ENCODE data around the gene SLX4IP. TPM values are rescaled to one million over a fixed set of nuclear protein-coding genes. Genes with fewer than 3 reads are reported as not detected.
"Not testable (repeated sequence)": the region's sequence is repeated elsewhere in the genome, so short reads cannot be mapped to it uniquely, and the experiment has no call there.

SLX4IP gene
- total RNA-seq, 2 donors from 2014 or later: 4.0 to 4.6 TPM

DNA sequence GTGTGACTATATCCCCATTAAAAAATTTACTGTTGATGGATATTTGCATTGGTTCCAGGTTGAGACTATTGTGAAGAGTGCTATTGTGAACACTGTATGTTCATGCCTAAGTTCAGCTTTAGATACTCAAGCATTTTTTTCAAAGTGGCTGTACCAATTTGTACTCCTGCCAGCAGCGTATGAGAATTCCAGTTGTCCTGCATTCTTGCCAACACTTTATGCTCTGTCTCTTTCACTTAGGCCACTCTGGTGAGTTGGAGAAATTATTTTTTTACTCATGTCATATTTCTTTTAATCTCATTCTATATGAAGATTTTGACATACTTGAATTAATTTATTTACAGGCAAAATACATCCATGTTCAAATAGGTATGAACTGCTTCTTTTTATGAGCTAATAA, 162.5 kb downstream of the SLX4IP start:
- no peaks in the 10 kb centered on the region for H3K27me3 Mint-ChIP-seq
- H3K9me3 ChIP-seq (ENCODE audit: control insufficient read depth, low read length, poor library complexity, severe bottlenecking): no peaks in the 10 kb centered on the region
- ATAC-seq (no peak), DNase-seq (no peak)
- H3K4me1 Mint-ChIP-seq: peaks cover 2% of the 10 kb centered on the region
- no peak overlapping the region for H3K4me3 Mint-ChIP-seq
- H3K36me3 Mint-ChIP-seq (ENCODE audit: low read depth): peaks cover 8% of the 10 kb centered on the region
- H3K27ac Mint-ChIP-seq: no peak overlapping the region

DNA sequence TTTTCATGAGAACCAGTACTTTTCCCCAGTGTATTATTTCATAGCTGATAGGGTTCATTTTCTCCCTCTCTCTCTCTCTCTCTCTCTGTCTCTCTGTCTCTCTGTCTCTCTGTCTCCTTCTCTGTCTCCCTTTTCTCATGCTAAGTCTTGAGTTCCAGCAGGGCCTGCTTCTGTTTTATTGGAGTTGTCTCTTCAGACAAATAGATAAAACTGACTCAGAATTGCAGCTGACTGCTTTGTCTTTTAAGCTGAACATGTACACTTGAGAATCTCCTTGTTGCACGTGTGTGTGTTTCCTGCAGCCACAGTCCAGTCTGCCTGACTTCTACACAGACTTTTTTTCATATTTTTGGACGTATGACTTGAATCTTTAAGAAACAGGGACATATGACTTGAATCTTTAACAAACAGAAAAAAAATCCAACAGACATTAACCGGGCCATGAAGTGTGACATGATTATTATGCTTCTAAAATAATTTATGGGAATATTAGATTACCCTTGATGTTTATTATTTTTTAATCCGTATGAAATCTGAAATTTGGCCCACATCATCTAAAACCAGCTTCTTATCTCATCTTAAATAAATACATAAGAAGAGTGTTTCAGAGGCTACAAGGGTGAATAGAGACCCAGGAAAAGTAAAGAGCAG, 167.2 kb downstream of the SLX4IP start:
- peaks cover 12% of the 10 kb centered on the region for H3K36me3 Mint-ChIP-seq (ENCODE audit: low read depth)
- no peak overlapping the region for H3K27ac Mint-ChIP-seq
- no peaks in the 10 kb centered on the region for H3K9me3 ChIP-seq (ENCODE audit: control insufficient read depth, low read length, poor library complexity, severe bottlenecking)
- no peak overlapping the region for H3K4me3 Mint-ChIP-seq
- DNase-seq: no peak
- ATAC-seq: no peak
- H3K4me1 Mint-ChIP-seq: no peaks in the 10 kb centered on the region
- no peaks in the 10 kb centered on the region for H3K27me3 Mint-ChIP-seq

DNA sequence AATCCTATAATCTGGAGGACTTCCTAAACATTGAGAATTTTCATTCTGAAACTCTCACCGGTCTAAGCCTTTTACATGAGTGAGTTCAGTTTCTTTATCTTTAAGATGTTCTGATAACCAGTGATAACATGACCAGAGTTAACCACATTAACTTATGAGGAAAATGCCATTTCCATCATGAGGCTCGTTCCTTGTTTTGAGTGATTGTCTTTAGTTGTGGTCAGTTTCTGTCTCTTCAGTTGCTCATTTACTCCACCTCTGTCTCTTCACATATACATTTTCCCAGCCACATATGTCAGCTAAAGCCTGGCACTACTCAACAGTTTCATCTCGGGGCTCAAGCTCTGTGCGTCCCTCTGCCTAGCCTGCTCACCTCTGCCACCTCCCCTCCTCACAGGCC, 168.3 kb downstream of the SLX4IP start:
- no peaks in the 10 kb centered on the region for H3K9me3 ChIP-seq (ENCODE audit: control insufficient read depth, low read length, poor library complexity, severe bottlenecking)
- Mint-ChIP-seq H3K4me3 (no peak overlapping the region), H3K27ac (no peak overlapping the region), H3K4me1 (no peaks in the 10 kb centered on the region), H3K27me3 (no peaks in the 10 kb centered on the region), H3K36me3 (ENCODE audit: low read depth) (peaks cover 12% of the 10 kb centered on the region)
- no peak for ATAC-seq
- no peak for DNase-seq

DNA sequence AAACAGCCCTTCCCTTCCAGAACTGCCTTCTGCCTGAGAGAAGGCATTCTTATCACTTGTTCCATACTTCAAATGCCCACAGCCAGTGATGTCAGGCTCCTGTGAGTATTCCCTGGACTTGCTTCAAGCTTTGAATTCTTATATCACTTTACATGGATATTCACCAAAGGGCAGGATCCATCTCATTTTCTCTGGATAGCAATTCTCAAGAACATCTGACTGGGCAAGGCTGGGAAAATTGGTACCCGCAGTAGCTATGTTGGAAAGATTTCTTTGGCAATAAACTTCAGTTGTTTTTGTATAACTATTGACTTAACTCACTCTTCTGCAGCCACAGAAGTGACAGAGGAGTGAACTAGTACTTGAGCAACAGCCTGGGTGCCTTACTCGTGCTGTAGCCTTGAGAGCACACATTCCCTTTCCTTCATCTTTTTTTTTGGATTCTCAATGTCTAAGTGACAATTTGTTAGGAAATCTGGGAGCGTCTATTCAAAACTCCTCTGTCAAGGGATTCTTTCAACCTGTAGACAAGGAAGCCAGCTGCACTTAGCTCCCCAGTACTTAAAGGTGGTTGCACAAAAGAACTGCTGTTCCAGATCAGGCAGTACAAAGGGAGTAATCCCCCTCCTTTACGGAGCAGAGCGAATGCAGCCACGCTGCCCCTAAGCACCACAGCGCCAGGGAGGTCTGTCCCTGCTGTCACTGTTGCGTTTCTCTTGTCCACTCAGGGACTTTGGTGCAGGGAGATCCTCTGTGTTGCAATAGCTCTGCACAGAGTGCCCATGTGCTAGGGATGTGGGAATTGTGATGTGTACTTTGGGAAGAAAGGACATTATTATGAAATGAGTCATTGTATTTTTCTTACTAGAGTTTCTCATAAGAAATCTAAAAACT, 169.1 kb downstream of the SLX4IP start:
- ATAC-seq (no peak), DNase-seq (no peak)
- Mint-ChIP-seq H3K27me3 (no peaks in the 10 kb centered on the region), H3K27ac (no peak overlapping the region), H3K4me3 (no peak overlapping the region), H3K36me3 (ENCODE audit: low read depth) (peaks cover 12% of the 10 kb centered on the region), H3K4me1 (no peaks in the 10 kb centered on the region)
- no peaks in the 10 kb centered on the region for H3K9me3 ChIP-seq (ENCODE audit: control insufficient read depth, low read length, poor library complexity, severe bottlenecking)

DNA sequence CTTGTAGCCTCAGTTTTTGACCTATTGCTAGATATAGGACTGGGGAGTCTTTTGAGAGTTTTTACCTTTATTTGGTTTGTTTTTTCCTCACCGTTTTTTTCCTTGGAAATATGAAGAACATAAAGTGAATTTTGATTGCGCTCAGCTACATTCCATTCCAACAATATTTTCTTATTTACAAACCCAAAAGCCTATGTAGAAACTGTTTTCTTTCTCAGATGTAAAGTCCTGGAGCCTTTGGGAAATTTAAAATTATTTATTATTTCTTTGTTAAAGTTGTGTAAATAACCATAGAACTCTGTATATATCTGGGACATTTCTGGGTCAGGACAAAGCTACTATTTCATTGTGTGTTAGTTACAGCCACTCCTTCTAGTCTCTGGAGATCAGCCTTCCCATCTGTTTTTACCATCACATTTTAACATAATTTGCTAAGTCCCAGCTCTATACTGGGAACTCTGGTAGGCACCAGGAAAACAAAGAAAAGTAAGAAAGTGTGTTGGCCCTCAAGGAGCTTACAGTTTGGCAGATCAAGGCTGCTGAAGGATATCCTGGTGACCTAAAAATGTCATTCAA, 169.8 kb downstream of the SLX4IP start:
- H3K4me1 Mint-ChIP-seq: no peaks in the 10 kb centered on the region
- H3K27me3 Mint-ChIP-seq: no peaks in the 10 kb centered on the region
- H3K36me3 Mint-ChIP-seq (ENCODE audit: low read depth): peaks cover 14% of the 10 kb centered on the region
- no peak overlapping the region for H3K4me3 Mint-ChIP-seq
- ATAC-seq (no peak), DNase-seq (no peak)
- H3K27ac Mint-ChIP-seq: no peak overlapping the region
- no peaks in the 10 kb centered on the region for H3K9me3 ChIP-seq (ENCODE audit: control insufficient read depth, low read length, poor library complexity, severe bottlenecking)

DNA sequence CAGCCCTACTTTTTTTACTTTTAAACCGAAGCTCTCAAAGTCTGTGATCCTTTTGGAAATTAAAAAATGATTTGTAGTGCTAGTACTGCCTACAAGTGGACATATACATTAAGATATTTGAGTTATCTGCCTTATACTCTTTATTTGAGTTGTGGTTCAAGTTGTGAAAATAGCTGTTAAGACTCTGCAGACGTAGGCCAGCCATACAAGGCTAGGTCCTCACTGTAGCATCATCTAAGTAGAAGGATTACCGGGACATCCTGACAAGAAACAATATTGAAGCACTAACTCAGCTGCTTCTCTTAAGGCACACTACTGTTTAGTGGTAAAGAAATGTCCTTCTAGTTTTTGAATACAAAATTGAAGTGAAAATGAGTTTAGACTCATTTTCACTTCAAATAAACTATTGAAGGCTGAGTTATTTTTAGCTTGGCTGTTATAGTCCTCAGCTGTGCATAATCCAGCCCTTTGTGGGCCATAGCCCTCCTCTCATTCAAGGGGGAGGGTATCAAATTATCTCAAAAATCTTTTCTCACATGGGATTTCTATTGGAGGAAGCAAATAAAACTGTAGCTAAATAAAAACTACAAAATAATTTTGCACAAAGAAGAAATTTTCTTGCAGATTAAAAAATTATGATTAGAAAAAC, 170.6 kb downstream of the SLX4IP start:
- ATAC-seq: no peak
- Mint-ChIP-seq H3K36me3 (ENCODE audit: low read depth) (peaks cover 14% of the 10 kb centered on the region), H3K27me3 (no peaks in the 10 kb centered on the region), H3K27ac (no peak overlapping the region), H3K4me1 (no peaks in the 10 kb centered on the region), H3K4me3 (no peak overlapping the region)
- no peak for DNase-seq
- H3K9me3 ChIP-seq (ENCODE audit: control insufficient read depth, low read length, poor library complexity, severe bottlenecking): no peaks in the 10 kb centered on the region

DNA sequence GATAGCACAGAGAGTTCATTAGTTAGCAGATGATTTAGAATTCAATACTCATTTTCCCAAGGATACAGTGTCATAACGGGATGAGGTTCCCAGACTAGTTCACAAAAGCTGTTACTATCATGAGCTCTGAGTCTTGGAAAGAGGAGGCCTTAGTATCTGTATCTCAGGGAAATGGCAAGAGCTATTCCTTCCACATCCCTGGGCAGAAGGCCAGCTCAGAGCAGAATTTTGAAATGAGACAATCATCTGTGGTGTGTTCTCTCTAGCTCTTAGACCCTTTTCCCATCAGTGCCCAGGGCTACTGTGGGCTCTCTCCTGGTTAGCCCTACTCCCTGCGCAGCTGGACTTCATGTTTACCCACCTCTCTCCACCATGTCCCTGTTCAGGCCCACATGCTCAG, 174.2 kb downstream of the SLX4IP start:
- H3K4me1 Mint-ChIP-seq: no peaks in the 10 kb centered on the region

DNA sequence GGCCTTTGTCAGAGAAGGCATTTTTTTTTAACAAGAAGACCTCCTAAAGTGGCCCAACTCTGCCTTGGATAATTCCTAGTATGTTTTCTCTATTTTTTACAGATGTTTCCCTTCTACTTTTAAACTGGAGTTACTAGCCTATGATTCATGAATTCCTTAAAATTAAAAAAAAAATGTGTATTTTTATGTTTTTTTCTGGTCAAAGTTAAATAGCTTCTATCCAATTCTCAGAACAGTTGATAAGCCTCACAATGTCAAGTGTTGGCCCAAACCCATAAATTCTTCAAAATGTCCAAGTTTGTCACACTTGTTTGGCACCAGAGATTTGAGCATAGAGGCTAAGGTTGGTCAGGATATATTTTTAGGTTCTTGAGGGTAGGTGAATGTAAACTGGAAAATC, 174.7 kb downstream of the SLX4IP start:
- no peak for ATAC-seq
- H3K36me3 Mint-ChIP-seq (ENCODE audit: low read depth): peaks cover 2% of the 10 kb centered on the region

More for the DNA sequence above, 174.2 kb downstream of the SLX4IP start:
- Mint-ChIP-seq H3K36me3 (ENCODE audit: low read depth) (peaks cover 2% of the 10 kb centered on the region), H3K27me3 (no peaks in the 10 kb centered on the region), H3K27ac (no peak overlapping the region), H3K4me3 (no peak overlapping the region)
- ATAC-seq (no peak), DNase-seq (no peak)
- H3K9me3 ChIP-seq (ENCODE audit: control insufficient read depth, low read length, poor library complexity, severe bottlenecking): no peaks in the 10 kb centered on the region

GRCh38 chr20:10610251-10610650, 175.1 kb downstream of the SLX4IP start:
- H3K27me3 Mint-ChIP-seq: no peaks in the 10 kb centered on the region
- no peak overlapping the region for H3K4me3 Mint-ChIP-seq
- ATAC-seq (no peak), DNase-seq (no peak)
- no peaks in the 10 kb centered on the region for H3K9me3 ChIP-seq (ENCODE audit: control insufficient read depth, low read length, poor library complexity, severe bottlenecking)
- H3K36me3 Mint-ChIP-seq (ENCODE audit: low read depth): peaks cover 3% of the 10 kb centered on the region
- H3K27ac Mint-ChIP-seq: no peak overlapping the region
- no peaks in the 10 kb centered on the region for H3K4me1 Mint-ChIP-seq

More for the DNA sequence above, 174.7 kb downstream of the SLX4IP start:
- no peak for DNase-seq
- no peak overlapping the region for H3K4me3 Mint-ChIP-seq
- no peak overlapping the region for H3K27ac Mint-ChIP-seq
- no peaks in the 10 kb centered on the region for H3K9me3 ChIP-seq (ENCODE audit: control insufficient read depth, low read length, poor library complexity, severe bottlenecking)
- no peaks in the 10 kb centered on the region for H3K27me3 Mint-ChIP-seq
- no peaks in the 10 kb centered on the region for H3K4me1 Mint-ChIP-seq

GRCh38 chr20:10611357-10611756, 176.3 kb downstream of the SLX4IP start:
- no peaks in the 10 kb centered on the region for H3K9me3 ChIP-seq (ENCODE audit: control insufficient read depth, low read length, poor library complexity, severe bottlenecking)
- Mint-ChIP-seq H3K4me1 (no peaks in the 10 kb centered on the region), H3K27me3 (no peaks in the 10 kb centered on the region), H3K27ac (no peak overlapping the region), H3K4me3 (no peak overlapping the region), H3K36me3 (ENCODE audit: low read depth) (peaks cover 5% of the 10 kb centered on the region)
- DNase-seq: no peak
- no peak for ATAC-seq

- not testable (repeated sequence) for H3K36me3 Mint-ChIP-seq (ENCODE audit: low read depth); H3K27me3 Mint-ChIP-seq; H3K9me3 ChIP-seq (ENCODE audit: control insufficient read depth, low read length, poor library complexity, severe bottlenecking); H3K4me3 Mint-ChIP-seq; H3K4me1 Mint-ChIP-seq; DNase-seq; H3K27ac Mint-ChIP-seq; ATAC-seq
Measured at GRCh38 chr20:10613426-10613825, 178.3 kb downstream of the SLX4IP start.

- no peaks in the 10 kb centered on the region for H3K27me3 Mint-ChIP-seq
- H3K27ac Mint-ChIP-seq: no peak overlapping the region
- no peaks in the 10 kb centered on the region for H3K9me3 ChIP-seq (ENCODE audit: control insufficient read depth, low read length, poor library complexity, severe bottlenecking)
- no peaks in the 10 kb centered on the region for H3K4me1 Mint-ChIP-seq
- ATAC-seq: no peak
- H3K4me3 Mint-ChIP-seq: no peak overlapping the region
- DNase-seq: no peak
- peaks cover 5% of the 10 kb centered on the region for H3K36me3 Mint-ChIP-seq (ENCODE audit: low read depth)
Measured at GRCh38 chr20:10613911-10614310, 178.8 kb downstream of the SLX4IP start.

DNA sequence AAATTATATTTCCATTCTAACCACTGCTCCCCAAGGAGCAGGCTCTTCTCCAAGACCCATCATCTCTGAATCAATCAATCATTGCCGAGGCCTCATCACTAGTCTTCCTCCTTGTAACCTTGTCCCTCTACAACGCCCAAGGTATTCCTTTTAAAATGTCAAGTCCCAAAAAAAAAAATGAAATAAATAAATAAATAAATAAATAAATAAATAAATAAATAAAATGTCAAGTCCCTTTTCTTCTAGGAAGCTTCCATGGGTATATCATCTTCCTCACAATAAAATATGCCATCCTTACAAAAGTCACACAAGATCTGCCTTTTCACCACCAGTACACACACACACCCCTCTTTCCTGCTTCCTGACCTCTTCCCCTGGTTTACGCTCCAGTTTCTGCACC, 181.1 kb downstream of the SLX4IP start:
- no peaks in the 10 kb centered on the region for H3K9me3 ChIP-seq (ENCODE audit: control insufficient read depth, low read length, poor library complexity, severe bottlenecking)
- no peak overlapping the region for H3K27ac Mint-ChIP-seq
- DNase-seq (no peak), ATAC-seq (no peak)
- no peaks in the 10 kb centered on the region for H3K4me1 Mint-ChIP-seq
- H3K27me3 Mint-ChIP-seq: no peaks in the 10 kb centered on the region
- H3K4me3 Mint-ChIP-seq: no peak overlapping the region
- peaks cover 3% of the 10 kb centered on the region for H3K36me3 Mint-ChIP-seq (ENCODE audit: low read depth)

Data from T-helper 17 cell (primary cell).